ENCODE data around the gene KIRREL3. TPM values are rescaled to one million over a fixed set of nuclear protein-coding genes. Genes with fewer than 3 reads are reported as not detected.

KIRREL3 gene
- total and polyA plus RNA-seq, 2 of the 8 experiments (the other 6 are each of a cell fraction or from before 2014, with no cell fraction given) = 0.29 to 0.32 TPM

DNA sequence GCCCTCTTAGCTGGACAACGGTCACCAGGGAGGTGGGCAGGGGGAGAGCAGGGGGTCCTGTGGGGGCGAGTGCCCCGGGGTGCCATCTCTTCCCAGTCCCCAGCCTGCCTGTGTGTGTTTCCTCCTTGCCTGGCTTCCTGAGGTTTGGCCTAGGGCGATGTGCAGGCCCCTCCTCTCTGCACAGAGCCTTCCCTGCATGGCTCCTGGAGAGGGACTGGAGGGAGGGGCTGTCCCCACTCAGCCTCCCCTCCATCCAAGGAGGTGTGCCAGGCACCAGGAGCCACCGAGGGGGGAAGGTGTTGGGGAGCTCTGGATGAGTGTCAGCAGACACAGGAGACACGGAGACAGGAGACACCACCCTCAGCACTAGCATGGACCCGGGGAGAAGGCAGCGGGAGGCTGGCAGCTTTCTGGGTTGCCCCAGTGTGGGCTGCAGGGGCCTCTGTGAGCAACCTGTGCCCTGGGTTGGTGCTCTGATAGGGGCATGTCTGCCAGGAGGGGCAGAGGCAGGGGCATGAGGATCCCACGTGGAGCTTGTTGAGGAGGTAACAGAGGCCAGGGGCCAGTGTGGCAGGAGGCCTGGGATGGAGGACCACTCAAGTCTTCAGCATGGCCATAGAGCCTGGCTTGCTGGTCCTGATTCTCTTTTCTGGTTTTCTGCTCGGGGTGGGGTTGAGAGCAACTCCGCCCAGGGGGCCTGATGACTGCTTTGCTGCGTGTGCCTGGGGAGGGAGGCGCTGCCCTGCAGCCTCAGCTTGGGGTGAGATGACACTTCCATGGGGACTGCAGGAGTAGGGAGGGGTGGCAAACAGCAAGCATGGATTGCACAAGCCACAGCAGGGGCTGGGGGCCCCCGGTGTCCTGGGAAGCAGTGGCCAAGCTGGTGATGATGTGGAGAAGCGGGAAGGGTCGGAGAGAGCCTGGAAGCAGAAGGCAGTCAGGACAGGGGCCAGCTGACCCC lies 566.3 kb downstream of the KIRREL3 start:
- Histone ChIP-seq H2BK120ac (replicated peaks; ENCODE audit: low read depth, low read length) (no peak overlapping the region), H3K4me2 (ENCODE audit: insufficient read depth in 1 of 2, low read depth in 2 of 2, low read length in 2 of 2) (0 out of 4 replicates have a peak overlapping the region, but pooled peaks of 1 of the 2 experiments have one; percentile 14), H4K20me1 (replicated peaks in 1 of 2; ENCODE audit: control insufficient read depth in 1 of 2, insufficient read depth in 2 of 2, low read length in 2 of 2) (peaks cover 0 to 5% of the 10 kb centered on the region in 2 experiments), H2BK12ac (ENCODE audit: low read depth, low read length) (peak overlapping the region; percentile 90; the same call in 1 of the 2 replicates), H4K8ac (ENCODE audit: extremely low read depth, insufficient read depth, low read length) (peak overlapping the region; percentile 45; the same call in 1 of the 2 replicates), H3K23me2 (ENCODE audit: low read depth, low read length) (0 out of 2 replicates have a peak, but pooled peaks cover 3% of the 10 kb centered on the region), H3K56ac (replicated peaks; ENCODE audit: insufficient read length, low read depth, low read length) (no peak overlapping the region), H3K4me1 (replicated peaks in 1 of 4; ENCODE audit: control insufficient read depth in 3 of 4, insufficient read depth in 4 of 4, low read length in 3 of 4) (peaks cover 0 to 18% (median 6%) of the 10 kb centered on the region in 4 experiments; a peak in 5 of 7 replicates), H2BK20ac (ENCODE audit: low read length) (no peak overlapping the region; the same call in 1 of the 2 replicates), H2BK15ac (ENCODE audit: low read length) (peak overlapping the region; percentile 88), H4K5ac (ENCODE audit: insufficient read length, low read depth, low read length) (no peak overlapping the region), H3K9me3 (ENCODE audit: insufficient read depth in 2 of 2, low read depth in 1 of 2, low read length in 1 of 2) (no peaks in the 10 kb centered on the region), H3K14ac (ENCODE audit: insufficient read length) (no peak overlapping the region), H2AFZ (ENCODE audit: low read length) (no peak overlapping the region), H2BK5ac (ENCODE audit: low read depth, low read length) (peak overlapping the region; percentile 60; the same call in 1 of the 2 replicates), H3K4me3 (ENCODE audit: extremely low read depth in 1 of 4, insufficient read depth in 2 of 4, low read depth in 3 of 4, low read length in 4 of 4) (no peak overlapping the region), H3K18ac (ENCODE audit: extremely low read depth, low read length) (peak overlapping the region; percentile 4; the same call in 1 of the 2 replicates), H2AK5ac (ENCODE audit: low read depth, low read length) (no peak overlapping the region; the same call in 1 of the 2 replicates), H4K91ac (replicated peaks; ENCODE audit: insufficient read length, low read length) (no peak overlapping the region), H3K23ac (ENCODE audit: insufficient read length) (no peak overlapping the region), H3K79me1 (ENCODE audit: low read depth, low read length) (peaks cover 2% of the 10 kb centered on the region; the same call in 1 of the 2 replicates), H3K27ac (ENCODE audit: low read depth, low read length) (no peak overlapping the region), H3K36me3 (ENCODE audit: control insufficient read depth in 2 of 4, insufficient read depth in 4 of 4, low read length in 3 of 4) (no peaks in the 10 kb centered on the region), H3K27me3 (replicated peaks in 1 of 4; ENCODE audit: control insufficient read depth in 3 of 4, extremely low read depth in 1 of 4, insufficient read depth in 3 of 4, low read length in 3 of 4) (no peaks in the 10 kb centered on the region), H3K79me2 (ENCODE audit: control insufficient read depth in 1 of 2, insufficient read depth in 2 of 2, low read length in 2 of 2) (no peaks in the 10 kb centered on the region; a peak in 1 of 4 replicates), H3K4ac (replicated peaks; ENCODE audit: insufficient read length, low read depth, low read length) (no peak overlapping the region), H3K9ac (replicated peaks in 1 of 4; ENCODE audit: extremely low read depth in 1 of 4, low read depth in 3 of 4, low read length in 3 of 4) (no peak overlapping the region)
- CTCF ChIA-PET (ENCODE audit: partially characterized antibody) = interaction anchor here (0.7 to 6.5 kb wide), 14 partner anchors 10 to 281 kb away, joined by 3 to 31 read pairs (median 4); no protein-coding TSS in a partner anchor
- no peak for FAIRE-seq
- POLR2A ChIA-PET (ENCODE audit: partially characterized antibody) = no interaction called here
- TF ChIP-seq POU5F1 (IDR thresholded peaks at IDR 0.05; ENCODE audit: low read depth, low read length) (no peak), RXRA (IDR thresholded peaks at IDR 0.05; ENCODE audit: insufficient read depth, low read depth, low read length) (no peak), BACH1 (IDR thresholded peaks at IDR 0.05; ENCODE audit: low read length) (no peak), CTBP2 (IDR thresholded peaks at IDR 0.05; ENCODE audit: borderline replicate concordance, insufficient read depth, insufficient read length, low read length) (no peak), RFX5 (IDR thresholded peaks at IDR 0.05; ENCODE audit: borderline replicate concordance, low read depth, low read length) (no peak), ASH2L (IDR thresholded peaks at IDR 0.05; ENCODE audit: low read length) (no peak), MAFK (IDR thresholded peaks at IDR 0.05; ENCODE audit: low read depth, low read length) (no peak), NANOG (IDR thresholded peaks at IDR 0.05; ENCODE audit: insufficient read depth, low read depth, low read length, poor library complexity, severe bottlenecking) (no peak), SP1 (IDR thresholded peaks at IDR 0.05; ENCODE audit: low read depth, low read length) (no peak)
- DNase-seq (ENCODE audit: low read depth in 1 of 2, low spot score in 2 of 2) = no peak
- WGBS, 2 experiments (ENCODE audit: extremely low coverage in 1 of 2, insufficient coverage in 1 of 2, insufficient read length in 1 of 2, insufficient replicate concordance in 2 of 2, low coverage in 1 of 2, low lambda C conversion rate in 2 of 2, missing lambda C conversion rate in 1 of 2) = 94% methylated on average over 16 of the region's 16 CpGs; no CpG with 5 or more reads in 1 of the 2 experiments

All from H1 (cell line).